NCI-H2227 (cell line): ENCODE results near the gene BSPRY.
"Not testable (repeated sequence)": the region's sequence is repeated elsewhere in the genome, so short reads cannot be mapped to it uniquely, and the experiment has no call there.

Source experiments
- DNase-seq: peaks from one replicate; lab custom pipeline; 2025; ENCODE audit not compliant: unreplicated experiment; lab: John Stamatoyannopoulos, UW

The BSPRY gene

GRCh38 chr9:113393281-113393680 lies 43.9 kb downstream of the BSPRY start:
- DNase-seq = no peak

GRCh38 chr9:113395000-113395861 lies 45.9 kb downstream of the BSPRY start:
- DNase-seq = no peak

- DNase-seq = no peak
Observed at GRCh38 chr9:113397203-113397631, 47.9 kb downstream of the BSPRY start.

- no peak for DNase-seq
Observed at GRCh38 chr9:113398796-113399195, 49.5 kb downstream of the BSPRY start.

GRCh38 chr9:113399646-113400200 lies 50.4 kb downstream of the BSPRY start:
- no peak for DNase-seq

- DNase-seq = peak; percentile 98
Observed at GRCh38 chr9:113401027-113401792, 51.9 kb downstream of the BSPRY start, which contains the start of gene ALAD. TSS of gene ALAD (minus strand) at chr9:113401284. CDS start at chr9:113393559, 7,725 bp downstream.

GRCh38 chr9:113403646-113404045 lies 54.3 kb downstream of the BSPRY start:
- DNase-seq = no peak

GRCh38 chr9:113406353-113406752 lies 57.0 kb downstream of the BSPRY start:
- not testable (repeated sequence) for DNase-seq

- DNase-seq = peak; percentile 62
Observed at GRCh38 chr9:113406873-113407511, 57.7 kb downstream of the BSPRY start.

- DNase-seq = no peak
Observed at GRCh38 chr9:113409481-113409880, 60.1 kb downstream of the BSPRY start.

- no peak for DNase-seq
Observed at GRCh38 chr9:113409883-113410206, 60.5 kb downstream of the BSPRY start.

- peak; percentile 95 for DNase-seq
Observed at GRCh38 chr9:113410207-113410864, 61.0 kb downstream of the BSPRY start, which contains the start of the genes C9orf43 and POLE3. TSS of gene C9orf43 (plus strand) at chr9:113410747. CDS start at chr9:113413494, 2,747 bp downstream. TSS of gene POLE3 (minus strand) at chr9:113410675. CDS start at chr9:113410293, 382 bp downstream.

GRCh38 chr9:113416149-113416721 lies 66.9 kb downstream of the BSPRY start:
- no peak for DNase-seq

- DNase-seq = no peak
Observed at GRCh38 chr9:113417370-113417769, 68.0 kb downstream of the BSPRY start.
